GM20431 (cell line): Measurements from ENCODE around the gene PSME2.

Experiments
- in situ Hi-C: fragments of 300-500 bp; cut with MseI, MboI; formaldehyde crosslinking; loops from one replicate; pipeline ENCODE4 v1.15.0; 2020; ENCODE audit warnings: low sequenced_read_pairs; ENCODE audit not compliant: unreplicated experiment

PSME2 gene

GRCh38 chr14:24157331-24157730, 10.9 kb upstream of the PSME2 start:
- in situ Hi-C loops = no loop called here

DNA sequence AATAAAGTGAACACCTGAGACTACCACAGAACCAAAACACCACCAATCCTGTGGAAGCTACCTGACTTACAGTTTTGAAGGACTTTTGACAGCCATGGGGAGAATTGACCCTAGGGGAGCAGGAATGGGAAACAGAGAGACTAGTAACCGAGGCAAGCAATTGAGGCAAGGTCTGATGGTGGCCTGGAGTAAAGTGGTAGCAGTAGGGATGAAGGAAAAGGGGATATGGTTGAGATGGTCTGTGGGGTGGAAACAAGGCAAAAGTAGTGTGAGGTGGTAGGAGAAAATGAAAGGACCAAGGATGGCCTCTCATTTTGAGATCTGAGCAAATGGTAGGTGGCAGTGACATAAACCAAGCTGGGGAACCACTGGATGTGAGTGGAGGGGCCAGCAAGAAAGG, 10.4 kb upstream of the PSME2 start:
- in situ Hi-C loops = no loop called here

GRCh38 chr14:24155100-24155499, 8.7 kb upstream of the PSME2 start:
- in situ Hi-C loops = no loop called here

- in situ Hi-C loops = no loop called here
These were observed 5.1 kb upstream of the PSME2 start for GRCh38 chr14:24151404-24152080.

GRCh38 chr14:24150993-24151392, 4.6 kb upstream of the PSME2 start:
- in situ Hi-C loops = no loop called here

DNA sequence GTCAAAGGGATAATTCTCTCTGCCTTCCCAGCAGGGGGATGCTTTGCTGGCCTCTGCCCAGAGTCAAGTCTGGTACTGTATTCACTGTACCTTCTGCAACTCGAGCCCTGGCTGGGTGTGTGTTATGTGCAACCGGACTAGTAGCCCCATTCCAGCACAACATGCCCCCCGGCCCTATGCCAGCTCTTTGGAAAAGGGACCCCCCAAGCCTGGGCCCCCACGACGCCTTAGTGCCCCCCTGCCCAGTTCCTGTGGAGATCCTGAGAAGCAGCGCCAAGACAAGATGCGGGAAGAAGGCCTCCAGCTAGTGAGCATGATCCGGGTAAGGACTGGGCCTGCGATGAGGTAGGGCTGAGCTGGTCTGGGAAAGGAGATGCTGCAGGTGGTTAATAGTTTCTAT, 4.2 kb upstream of the PSME2 start:
- in situ Hi-C loops = no loop called here

DNA sequence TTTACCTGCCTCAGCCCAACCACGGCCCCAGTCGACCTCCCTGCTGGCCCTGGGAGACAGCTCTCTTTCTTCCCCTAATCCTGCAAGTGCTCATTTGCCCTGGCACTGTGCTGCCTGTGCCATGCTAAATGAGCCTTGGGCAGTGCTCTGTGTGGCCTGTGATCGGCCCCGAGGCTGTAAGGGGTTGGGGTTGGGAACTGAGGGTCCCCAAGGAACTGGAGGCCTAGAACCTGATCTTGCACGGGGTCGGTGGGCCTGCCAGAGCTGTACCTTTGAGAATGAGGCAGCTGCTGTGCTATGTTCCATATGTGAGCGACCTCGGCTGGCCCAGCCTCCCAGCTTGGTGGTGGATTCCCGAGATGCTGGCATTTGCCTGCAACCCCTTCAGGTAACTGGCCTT, 3.7 kb upstream of the PSME2 start:
- in situ Hi-C loops = no loop called here

DNA sequence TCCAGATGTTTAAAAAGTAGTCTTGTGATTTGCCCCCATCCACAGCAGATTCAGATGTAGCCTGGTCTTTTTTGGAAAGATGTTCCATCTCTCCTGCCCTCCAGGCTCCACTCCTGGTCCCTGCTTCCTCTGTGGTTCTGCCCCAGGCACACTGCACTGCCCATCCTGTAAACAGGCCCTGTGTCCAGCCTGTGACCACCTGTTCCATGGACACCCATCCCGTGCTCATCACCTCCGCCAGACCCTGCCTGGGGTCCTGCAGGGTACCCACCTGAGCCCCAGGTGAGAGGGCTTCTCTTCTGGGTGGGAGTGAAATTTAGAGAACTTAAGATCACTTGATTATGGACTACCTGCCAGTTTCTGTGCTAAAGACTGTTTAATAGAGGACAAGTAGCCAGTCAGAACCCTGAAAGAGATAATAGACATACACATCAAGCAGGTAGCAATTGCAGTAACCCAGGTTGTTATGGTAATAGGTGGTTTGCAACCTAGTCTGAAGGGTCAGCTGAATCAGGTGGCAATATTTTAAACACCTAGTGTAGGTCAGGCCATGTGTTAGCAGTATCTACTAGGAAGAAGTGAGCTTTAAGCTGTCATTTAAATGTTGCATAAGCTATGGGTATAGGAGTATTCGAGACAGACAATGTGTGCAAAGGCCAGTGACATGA, 3.0 kb upstream of the PSME2 start:
- in situ Hi-C loops = no loop called here

- in situ Hi-C loops = no loop called here
These were observed 1.5 kb upstream of the PSME2 start for GRCh38 chr14:24147761-24148428.

- in situ Hi-C loops = no loop called here
These were observed 759 bp upstream of the PSME2 start, which contains the start of gene RNF31 for GRCh38 chr14:24146978-24147760. RNF31 (plus strand) TSS chr14:24147498; CDS start chr14:24147699, 201 bp downstream.

GRCh38 chr14:24145690-24146452, 539 bp downstream of the PSME2 start:
- in situ Hi-C loops = no loop called here

DNA sequence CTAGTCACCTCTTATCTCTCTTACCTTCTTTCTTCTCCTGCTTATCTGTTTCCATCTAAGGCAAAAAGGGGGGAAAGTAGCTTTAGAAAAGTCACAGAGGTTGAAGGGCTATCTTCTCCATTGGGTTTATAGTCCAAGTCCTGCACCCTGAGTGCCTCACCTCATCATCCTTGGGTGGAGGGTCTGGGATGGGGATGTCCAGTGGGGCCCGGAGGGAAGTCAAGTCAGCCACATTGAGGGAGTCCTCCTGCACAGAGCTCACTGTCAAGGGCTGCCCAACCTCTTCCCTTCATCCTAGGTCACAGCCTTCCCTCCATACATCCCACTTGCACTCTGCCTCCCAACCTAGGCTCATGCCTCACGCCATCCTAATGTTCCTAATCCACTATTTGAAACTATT, 1.2 kb downstream of the PSME2 start:
- in situ Hi-C loops = no loop called here

GRCh38 chr14:24144451-24144850, 2.0 kb downstream of the PSME2 start:
- in situ Hi-C loops = no loop called here

DNA sequence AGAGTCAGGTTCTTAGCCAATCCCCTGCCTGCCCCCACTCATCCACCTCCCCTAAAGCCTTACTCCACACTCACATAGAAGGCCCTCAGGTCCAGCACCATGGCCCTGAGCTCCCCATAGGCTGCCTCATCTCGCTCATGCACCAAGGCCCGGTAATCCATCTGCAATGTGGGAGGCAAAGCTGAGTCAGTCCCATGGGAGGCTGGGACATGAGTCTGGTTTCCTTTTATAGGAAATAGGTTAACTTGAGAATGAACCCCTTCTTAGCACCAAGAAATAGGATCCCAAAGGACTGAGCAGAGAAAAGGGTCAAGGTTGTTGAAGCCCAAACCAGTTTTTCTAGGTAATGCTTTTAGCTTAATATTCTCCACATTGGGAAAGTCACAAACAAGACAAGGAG, 2.9 kb downstream of the PSME2 start:
- in situ Hi-C loops = no loop called here

- in situ Hi-C loops = no loop called here
These were observed 5.1 kb downstream of the PSME2 start, which contains the start of gene EMC9 for GRCh38 chr14:24141097-24141880. EMC9 (minus strand) TSS chr14:24141591; CDS start chr14:24141304, 287 bp downstream.

- in situ Hi-C loops = no loop called here
These were observed 7.0 kb downstream of the PSME2 start for GRCh38 chr14:24139272-24139934.

GRCh38 chr14:24138396-24139271, 7.8 kb downstream of the PSME2 start:
- in situ Hi-C loops = no loop called here
